ENCODE results near the gene F7. TPM values are rescaled to one million over a fixed set of nuclear protein-coding genes. Genes with fewer than 3 reads are reported as not detected.

F7 gene
- polyA plus RNA-seq, 2 of the 4 experiments (the other 2 are of a cell fraction) = 0.26 to 0.65 TPM

- H3K27ac ChIP-seq = no peak overlapping the region
- no peaks in the 10 kb centered on the region for H3K4me1 ChIP-seq
- H3K4me3 ChIP-seq = no peak overlapping the region
- DNase-seq (ENCODE audit: low read depth in 1 of 2, low spot score in 1 of 2) (no peak), FAIRE-seq (no peak), ATAC-seq (no peak)
- no peak for TF ChIP-seq HOXB5 (CRISPR knock-in tag; IDR thresholded peaks at IDR 0.05)
- no peak for TF ChIP-seq CHD2 (IDR thresholded peaks at IDR 0.05; ENCODE audit: low read length, partially characterized antibody)
- no peak for TF ChIP-seq EP300 (IDR thresholded peaks at IDR 0.05)
- TF ChIP-seq MYC (IDR thresholded peaks at IDR 0.05; ENCODE audit: borderline replicate concordance, low read length) = no peak
- no peak for TF ChIP-seq FOXS1 (CRISPR knock-in tag; IDR thresholded peaks at IDR 0.05)
- no peak for TF ChIP-seq HEYL (CRISPR knock-in tag; IDR thresholded peaks at IDR 0.05)
- TF ChIP-seq, protein P1, sequence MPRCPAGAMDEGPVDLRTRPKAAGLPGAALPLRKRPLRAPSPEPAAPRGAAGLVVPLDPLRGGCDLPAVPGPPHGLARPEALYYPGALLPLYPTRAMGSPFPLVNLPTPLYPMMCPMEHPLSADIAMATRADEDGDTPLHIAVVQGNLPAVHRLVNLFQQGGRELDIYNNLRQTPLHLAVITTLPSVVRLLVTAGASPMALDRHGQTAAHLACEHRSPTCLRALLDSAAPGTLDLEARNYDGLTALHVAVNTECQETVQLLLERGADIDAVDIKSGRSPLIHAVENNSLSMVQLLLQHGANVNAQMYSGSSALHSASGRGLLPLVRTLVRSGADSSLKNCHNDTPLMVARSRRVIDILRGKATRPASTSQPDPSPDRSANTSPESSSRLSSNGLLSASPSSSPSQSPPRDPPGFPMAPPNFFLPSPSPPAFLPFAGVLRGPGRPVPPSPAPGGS (IDR thresholded peaks at IDR 0.05) = no peak
- TF ChIP-seq MAZ (IDR thresholded peaks at IDR 0.05; ENCODE audit: borderline replicate concordance, low read depth, low read length) = no peak
- ChIA-PET CTCF (no interaction called here), POLR2A (no interaction called here)
- H3K4me2 ChIP-seq = no peak overlapping the region
- no peaks in the 10 kb centered on the region for H3K9me3 ChIP-seq
- WGBS (ENCODE audit: missing lambda C conversion rate) = 76% methylated on average over 21 of the region's 27 CpGs
Observed at GRCh38 chr13:113129480-113129879, 23.9 kb downstream of the F7 start.

GRCh38 chr13:113129921-113130750 is 24.5 kb downstream of the F7 start:
- FAIRE-seq (no peak), DNase-seq (ENCODE audit: low read depth in 1 of 2, low spot score in 1 of 2) (no peak), ATAC-seq (no peak)
- POLR2A ChIA-PET = no interaction called here
- H3K4me3 ChIP-seq = no peak overlapping the region
- CTCF ChIA-PET = no interaction called here
- no peak overlapping the region for H3K27ac ChIP-seq
- H3K4me1 ChIP-seq = no peaks in the 10 kb centered on the region
- H3K4me2 ChIP-seq = no peak overlapping the region
- WGBS (ENCODE audit: missing lambda C conversion rate) = 88% methylated on average over 42 of the region's 60 CpGs
- TF ChIP-seq NFE2L2 (conservative IDR thresholded peaks at IDR 0.05; ENCODE audit: low read length) (no peak), ZNF302 (CRISPR knock-in tag; IDR thresholded peaks at IDR 0.05) (no peak), EHMT2 (IDR thresholded peaks at IDR 0.05; ENCODE audit: low read depth) (no peak), KDM5A (IDR thresholded peaks at IDR 0.05) (no peak), ZC3H11A (IDR thresholded peaks at IDR 0.05) (no peak), CBX2 (IDR thresholded peaks at IDR 0.05; ENCODE audit: borderline replicate concordance, low read depth) (no peak), POLR2AphosphoS2 (conservative IDR thresholded peaks at IDR 0.05; ENCODE audit: low read length) (no peak), NR3C1 (IDR thresholded peaks at IDR 0.05) (no peak)
- H3K9me3 ChIP-seq = no peaks in the 10 kb centered on the region

DNA sequence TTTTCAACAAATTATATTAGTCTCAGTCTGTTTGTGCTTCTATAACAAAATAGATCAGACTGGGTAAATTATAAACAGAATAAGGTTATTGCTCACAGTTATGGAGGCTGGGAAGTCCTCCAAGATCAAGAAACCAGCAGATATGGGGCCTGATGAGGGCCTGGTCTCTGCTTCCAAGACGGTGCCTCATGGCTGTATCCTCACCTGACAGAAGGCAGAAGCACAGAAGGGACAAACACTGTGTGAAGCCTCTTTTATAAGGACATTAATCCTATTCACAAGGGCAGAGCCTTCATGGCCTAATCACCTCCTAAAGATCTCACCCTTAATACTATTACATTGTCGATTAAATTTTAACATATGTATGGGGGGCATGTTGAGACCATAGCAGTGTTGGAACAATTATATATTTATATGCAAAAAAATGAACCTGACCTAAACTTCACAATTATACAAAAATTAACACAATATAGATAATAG is 29.7 kb downstream of the F7 start:
- CTCF ChIA-PET = no interaction called here
- POLR2A ChIA-PET = no interaction called here
- TF ChIP-seq MAFK (IDR thresholded peaks at IDR 0.05; ENCODE audit: partially characterized antibody) = no peak
- TF ChIP-seq POLR2AphosphoS2 (conservative IDR thresholded peaks at IDR 0.05; ENCODE audit: low read length) = no peak
- no peak for TF ChIP-seq RARB (CRISPR knock-in tag; IDR thresholded peaks at IDR 0.05)
- no peak for TF ChIP-seq ZFP36 (IDR thresholded peaks at IDR 0.05; ENCODE audit: borderline replicate concordance, partially characterized antibody)
- TF ChIP-seq, protein P2, sequence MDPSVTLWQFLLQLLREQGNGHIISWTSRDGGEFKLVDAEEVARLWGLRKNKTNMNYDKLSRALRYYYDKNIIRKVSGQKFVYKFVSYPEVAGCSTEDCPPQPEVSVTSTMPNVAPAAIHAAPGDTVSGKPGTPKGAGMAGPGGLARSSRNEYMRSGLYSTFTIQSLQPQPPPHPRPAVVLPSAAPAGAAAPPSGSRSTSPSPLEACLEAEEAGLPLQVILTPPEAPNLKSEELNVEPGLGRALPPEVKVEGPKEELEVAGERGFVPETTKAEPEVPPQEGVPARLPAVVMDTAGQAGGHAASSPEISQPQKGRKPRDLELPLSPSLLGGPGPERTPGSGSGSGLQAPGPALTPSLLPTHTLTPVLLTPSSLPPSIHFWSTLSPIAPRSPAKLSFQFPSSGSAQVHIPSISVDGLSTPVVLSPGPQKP (IDR thresholded peaks at IDR 0.05; ENCODE audit: low read depth, low read length) = no peak
- TF ChIP-seq, protein P3, sequence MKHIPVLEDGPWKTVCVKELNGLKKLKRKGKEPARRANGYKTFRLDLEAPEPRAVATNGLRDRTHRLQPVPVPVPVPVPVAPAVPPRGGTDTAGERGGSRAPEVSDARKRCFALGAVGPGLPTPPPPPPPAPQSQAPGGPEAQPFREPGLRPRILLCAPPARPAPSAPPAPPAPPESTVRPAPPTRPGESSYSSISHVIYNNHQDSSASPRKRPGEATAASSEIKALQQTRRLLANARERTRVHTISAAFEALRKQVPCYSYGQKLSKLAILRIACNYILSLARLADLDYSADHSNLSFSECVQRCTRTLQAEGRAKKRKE (CRISPR knock-in tag; IDR thresholded peaks at IDR 0.05; ENCODE audit: low read depth) = no peak
- no peak for TF ChIP-seq EHF (CRISPR knock-in tag; IDR thresholded peaks at IDR 0.05)
- no peak for TF ChIP-seq BHLHE40 (IDR thresholded peaks at IDR 0.05; ENCODE audit: low read depth, low read length)
- TF ChIP-seq TFCP2L1 (CRISPR knock-in tag; IDR thresholded peaks at IDR 0.05) = no peak
- no peak for TF ChIP-seq EHMT2 (IDR thresholded peaks at IDR 0.05; ENCODE audit: low read depth)
- TF ChIP-seq E2F6 (IDR thresholded peaks at IDR 0.05; ENCODE audit: borderline replicate concordance, low read depth) = no peak
- TF ChIP-seq ESRRA (IDR thresholded peaks at IDR 0.05; ENCODE audit: borderline replicate concordance, low read length) = no peak
- no peak for TF ChIP-seq PHF8 (IDR thresholded peaks at IDR 0.05; ENCODE audit: borderline replicate concordance, low read depth)
- no peak for TF ChIP-seq HOXB13 (CRISPR knock-in tag; IDR thresholded peaks at IDR 0.05; ENCODE audit: low read depth)
- TF ChIP-seq SREBF2 (IDR thresholded peaks at IDR 0.05) = no peak
- TF ChIP-seq CHD2 (IDR thresholded peaks at IDR 0.05; ENCODE audit: low read length, partially characterized antibody) = no peak
- no peak for TF ChIP-seq ZSCAN20 (CRISPR knock-in tag; IDR thresholded peaks at IDR 0.05)
- no peak for TF ChIP-seq HOXB5 (CRISPR knock-in tag; IDR thresholded peaks at IDR 0.05)

More for the DNA sequence above, 29.7 kb downstream of the F7 start:
- no peak for DNase-seq (ENCODE audit: low read depth in 1 of 2, low spot score in 1 of 2)
- no peaks in the 10 kb centered on the region for H3K9me3 ChIP-seq
- ATAC-seq = no peak
- FAIRE-seq = no peak
- no peaks in the 10 kb centered on the region for H3K4me1 ChIP-seq
- H3K4me3 ChIP-seq = no peak overlapping the region
- no peak overlapping the region for H3K4me2 ChIP-seq
- H3K27ac ChIP-seq = no peak overlapping the region
- WGBS (ENCODE audit: missing lambda C conversion rate) = 63% methylated on average over 2 of the region's 2 CpGs

Measured in A549 (cell line).